SU-DHL-6 (cell line): ENCODE data around the gene POLG2.

Experiments used
- H2AFZ ChIP-seq: fragments of 200-600 bp; sonication (generic); 2 replicates; pipeline ENCODE4 v1.6.1; 2014; ENCODE audit warnings: low read depth, mild to moderate bottlenecking, moderate library complexity, mixed read lengths, antibody characterized with exemption, low read length; ENCODE audit not compliant: severe bottlenecking
- H3F3A ChIP-seq: fragments of 200-600 bp; shearing (Covaris generic); 2 replicates; pipeline ENCODE4 v1.6.0; 2016; ENCODE audit warnings: antibody characterized with exemption, mild to moderate bottlenecking; ENCODE audit not compliant: insufficient read depth
- H3K27ac ChIP-seq: fragments of 200-600 bp; sonication (generic); 2 replicates; pipeline ENCODE4 v1.5.1; 2016; ENCODE audit warnings: low read depth, mild to moderate bottlenecking, low read length, moderate library complexity, mixed read lengths
- H3K27me3 ChIP-seq: fragments of 200-600 bp; sonication (generic), shearing (Covaris generic); 2 replicates; pipeline ENCODE4 v1.6.0; 2014; ENCODE audit warnings: mild to moderate bottlenecking, low read length
- H3K36me3 ChIP-seq: fragments of 200-600 bp; sonication (generic); 2 replicates; pipeline ENCODE4 v1.6.1; 2014; ENCODE audit warnings: mild to moderate bottlenecking, low read length, mixed read lengths
- H3K4me2 ChIP-seq: fragments of 300-600, 200-600 bp; shearing (Covaris generic), sonication (generic); 2 replicates; pipeline ENCODE4 v1.6.0; 2014; ENCODE audit warnings: low read length, low read depth, mild to moderate bottlenecking; ENCODE audit not compliant: poor library complexity, severe bottlenecking
- H3K4me3 ChIP-seq: fragments of 200-600 bp; sonication (generic); 2 replicates; pipeline ENCODE4 v1.5.1; 2014; ENCODE audit warnings: antibody characterized with exemption, low read length, mild to moderate bottlenecking, mixed read lengths; ENCODE audit not compliant: insufficient read depth, poor library complexity, severe bottlenecking
- H3K79me2 ChIP-seq: fragments of 200-600 bp; sonication (generic); 2 replicates; pipeline ENCODE4 v1.6.1; 2014; ENCODE audit warnings: mild to moderate bottlenecking, low read length, moderate library complexity; ENCODE audit not compliant: insufficient read depth
- H3K9ac ChIP-seq: fragments of 200-600 bp; sonication (generic); 2 replicates; pipeline ENCODE4 v1.7.0; 2014; ENCODE audit warnings: mild to moderate bottlenecking, low read length
- H3K9me2 ChIP-seq: fragments of 200-600 bp; sonication (generic); replicated peaks from 2 replicates; pipeline ENCODE4 v1.6.1; 2014; ENCODE audit warnings: low read length; ENCODE audit not compliant: insufficient read depth
- H3K9me3 ChIP-seq: fragments of 200-600 bp; sonication (generic); 2 replicates; pipeline ENCODE4 v1.6.1; 2014; ENCODE audit warnings: low read length, mixed read lengths; ENCODE audit not compliant: insufficient read depth
- H4K20me1 ChIP-seq: fragments of 200-600 bp; sonication (generic); 2 replicates; pipeline ENCODE4 v1.6.1; 2014; ENCODE audit warnings: low read depth, mild to moderate bottlenecking, antibody characterized with exemption, low read length, moderate library complexity, mixed read lengths
- EZH2phosphoT487 ChIP-seq: fragments of 200-600 bp; sonication (generic), shearing (Covaris generic); conservative IDR thresholded peaks from 2 replicates; pipeline ENCODE4 v1.6.1; 2018; ENCODE audit warnings: mild to moderate bottlenecking, antibody characterized with exemption, low read length, moderate library complexity, mixed read lengths
- TF ChIP-seq, protein P1 (sequence below): fragments of 200-600 bp; sonication (generic); IDR thresholded peaks from one replicate; pipeline ENCODE4 v1.5.1; 2017; ENCODE audit warnings: antibody characterized with exemption, mild to moderate bottlenecking, low read length, moderate library complexity; ENCODE audit not compliant: insufficient read depth, poor library complexity, severe bottlenecking

The POLG2 gene

DNA sequence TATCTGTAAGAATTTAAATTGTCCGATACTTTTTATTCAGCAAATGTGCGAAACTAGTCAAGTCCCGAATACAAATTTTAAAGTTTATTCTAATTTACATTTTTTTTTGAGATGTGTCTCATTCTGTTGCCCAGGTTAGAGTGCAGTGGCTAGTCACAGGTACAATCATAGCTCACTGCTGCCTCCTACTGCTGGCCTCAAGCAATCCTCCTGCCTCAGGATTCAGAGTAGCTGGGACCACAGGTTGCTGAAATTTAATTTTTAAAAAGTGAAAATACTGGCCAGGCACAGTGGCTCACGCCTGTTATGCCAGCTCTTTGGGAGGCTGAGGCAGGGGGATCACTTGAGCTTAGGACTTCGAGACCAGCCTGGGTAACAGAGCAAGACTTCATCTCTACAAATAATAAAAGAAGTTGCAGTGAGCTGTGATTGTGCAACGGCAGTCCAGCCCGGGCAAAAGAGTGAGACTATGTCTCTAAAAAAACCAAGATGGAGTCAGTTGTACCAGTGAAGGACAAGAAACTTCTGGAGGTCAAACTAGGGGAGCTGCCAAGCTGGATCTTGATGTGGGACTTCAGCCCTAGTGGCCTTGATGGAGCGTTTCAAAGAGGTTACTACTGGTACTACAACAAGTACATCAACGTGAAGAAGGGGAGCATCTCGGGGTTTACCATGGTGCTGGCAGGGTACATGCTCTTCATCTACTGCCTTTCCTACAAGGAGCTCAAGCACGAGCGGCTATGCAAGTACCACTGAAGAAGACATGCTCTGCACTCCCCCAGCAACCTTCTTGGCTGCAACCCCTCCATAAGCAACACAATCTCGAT, 5.6 kb downstream of the POLG2 start:
- H3F3A ChIP-seq = peaks cover 27% of the 10 kb centered on the region
- no peak overlapping the region for H3K27ac ChIP-seq
- no peak overlapping the region for H3K9ac ChIP-seq
- no peaks in the 10 kb centered on the region for H4K20me1 ChIP-seq
- H3K79me2 ChIP-seq = peaks cover 30% of the 10 kb centered on the region
- H3K36me3 ChIP-seq = peaks cover 37% of the 10 kb centered on the region
- no peaks in the 10 kb centered on the region for H3K9me2 ChIP-seq
- no peak overlapping the region for H3K4me2 ChIP-seq
- no peaks in the 10 kb centered on the region for H3K9me3 ChIP-seq
- H3K27me3 ChIP-seq = no peaks in the 10 kb centered on the region
- no peak overlapping the region for H2AFZ ChIP-seq
- H3K4me3 ChIP-seq = no peak overlapping the region
- TF ChIP-seq, protein P1, sequence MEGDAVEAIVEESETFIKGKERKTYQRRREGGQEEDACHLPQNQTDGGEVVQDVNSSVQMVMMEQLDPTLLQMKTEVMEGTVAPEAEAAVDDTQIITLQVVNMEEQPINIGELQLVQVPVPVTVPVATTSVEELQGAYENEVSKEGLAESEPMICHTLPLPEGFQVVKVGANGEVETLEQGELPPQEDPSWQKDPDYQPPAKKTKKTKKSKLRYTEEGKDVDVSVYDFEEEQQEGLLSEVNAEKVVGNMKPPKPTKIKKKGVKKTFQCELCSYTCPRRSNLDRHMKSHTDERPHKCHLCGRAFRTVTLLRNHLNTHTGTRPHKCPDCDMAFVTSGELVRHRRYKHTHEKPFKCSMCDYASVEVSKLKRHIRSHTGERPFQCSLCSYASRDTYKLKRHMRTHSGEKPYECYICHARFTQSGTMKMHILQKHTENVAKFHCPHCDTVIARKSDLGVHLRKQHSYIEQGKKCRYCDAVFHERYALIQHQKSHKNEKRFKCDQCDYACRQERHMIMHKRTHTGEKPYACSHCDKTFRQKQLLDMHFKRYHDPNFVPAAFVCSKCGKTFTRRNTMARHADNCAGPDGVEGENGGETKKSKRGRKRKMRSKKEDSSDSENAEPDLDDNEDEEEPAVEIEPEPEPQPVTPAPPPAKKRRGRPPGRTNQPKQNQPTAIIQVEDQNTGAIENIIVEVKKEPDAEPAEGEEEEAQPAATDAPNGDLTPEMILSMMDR = peak; percentile 46
- no peak for TF ChIP-seq EZH2phosphoT487

DNA sequence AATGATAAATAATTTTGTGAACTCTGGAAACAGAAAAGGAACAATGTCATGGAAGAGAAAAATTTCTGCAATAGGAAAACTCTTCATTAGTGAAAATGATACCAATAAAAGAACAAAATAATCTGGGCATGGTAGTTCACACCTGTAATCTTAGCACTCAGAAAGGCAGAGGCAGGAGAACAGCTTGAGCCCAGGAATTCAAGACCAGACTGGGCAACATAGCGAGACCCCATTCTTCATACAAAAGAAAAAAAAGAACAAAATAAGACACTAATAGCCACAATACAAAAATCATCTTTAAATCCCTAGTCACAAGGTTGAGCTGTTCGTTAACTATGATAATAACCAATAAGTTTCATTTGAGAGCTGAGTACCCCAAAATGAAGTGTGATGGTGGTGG, 8.6 kb downstream of the POLG2 start:
- Histone ChIP-seq H3K36me3 (peaks cover 41% of the 10 kb centered on the region), H2AFZ (no peak overlapping the region)
- no peak for TF ChIP-seq EZH2phosphoT487
- TF ChIP-seq, protein P1 = no peak

DNA sequence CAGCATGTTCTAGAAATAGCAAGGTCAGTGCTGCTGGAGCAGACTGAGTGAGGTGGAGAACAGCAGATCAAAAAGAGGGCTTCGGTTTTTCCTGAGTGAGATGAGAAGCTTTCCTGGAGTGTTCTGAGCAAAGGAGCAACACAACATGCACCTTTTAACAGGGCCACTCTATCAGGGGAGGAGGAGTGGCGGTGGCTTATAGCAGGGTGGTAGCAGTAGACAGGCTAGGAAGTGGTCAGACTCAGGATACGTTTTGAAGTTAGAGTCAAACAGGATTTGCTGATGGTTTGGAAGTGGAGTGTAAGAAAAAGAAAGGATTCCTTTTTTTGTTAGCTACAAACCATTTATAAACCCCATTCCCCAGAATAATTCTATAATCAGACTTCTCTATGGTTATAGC, 12.5 kb downstream of the POLG2 start:
- Histone ChIP-seq H3K36me3 (peaks cover 45% of the 10 kb centered on the region), H3K9ac (no peak overlapping the region), H3K4me2 (no peak overlapping the region)

More for the DNA sequence above, 8.6 kb downstream of the POLG2 start:
- no peaks in the 10 kb centered on the region for H4K20me1 ChIP-seq
- H3K27me3 ChIP-seq = no peaks in the 10 kb centered on the region
- peaks cover 5% of the 10 kb centered on the region for H3K79me2 ChIP-seq
- H3K9ac ChIP-seq = no peak overlapping the region
- H3F3A ChIP-seq = peaks cover 14% of the 10 kb centered on the region; the same call in 1 of the 2 replicates
- H3K4me2 ChIP-seq = no peak overlapping the region
- H3K9me2 ChIP-seq = no peaks in the 10 kb centered on the region
- H3K27ac ChIP-seq = no peak overlapping the region
- H3K4me3 ChIP-seq = no peak overlapping the region
- no peaks in the 10 kb centered on the region for H3K9me3 ChIP-seq

More for the DNA sequence above, 12.5 kb downstream of the POLG2 start:
- Histone ChIP-seq H2AFZ (no peak overlapping the region), H4K20me1 (no peaks in the 10 kb centered on the region), H3F3A (no peaks in the 10 kb centered on the region), H3K79me2 (no peaks in the 10 kb centered on the region), H3K9me2 (no peaks in the 10 kb centered on the region), H3K9me3 (no peaks in the 10 kb centered on the region), H3K4me3 (no peak overlapping the region), H3K27me3 (no peaks in the 10 kb centered on the region), H3K27ac (no peak overlapping the region)
- no peak for TF ChIP-seq EZH2phosphoT487
- TF ChIP-seq, protein P1 = no peak
